ENCODE data around the gene RXRB.

Gene RXRB

GRCh38 chr6:33174784-33175183 is 25.7 kb downstream of the RXRB start:
- no peak for DNase-seq

GRCh38 chr6:33173535-33174180 is 26.8 kb downstream of the RXRB start:
- no peak for DNase-seq

GRCh38 chr6:33172688-33173534 is 27.6 kb downstream of the RXRB start:
- no peak for DNase-seq

- no peak for DNase-seq
These were observed 28.4 kb downstream of the RXRB start for GRCh38 chr6:33171880-33172687.

GRCh38 chr6:33171016-33171879 is 29.2 kb downstream of the RXRB start:
- DNase-seq, result no peak

- DNase-seq, result no peak
These were observed 30.1 kb downstream of the RXRB start for GRCh38 chr6:33170176-33171015.

GRCh38 chr6:33169291-33170175 is 30.9 kb downstream of the RXRB start:
- no peak for DNase-seq

- no peak for DNase-seq
These were observed 31.8 kb downstream of the RXRB start for GRCh38 chr6:33168639-33169038.

GRCh38 chr6:33168284-33168601 is 32.2 kb downstream of the RXRB start:
- DNase-seq, result no peak

- no peak for DNase-seq
These were observed 32.8 kb downstream of the RXRB start for GRCh38 chr6:33167374-33168283.

- no peak for DNase-seq
These were observed 33.7 kb downstream of the RXRB start for GRCh38 chr6:33166811-33167210.

- no peak for DNase-seq
These were observed 34.1 kb downstream of the RXRB start for GRCh38 chr6:33166363-33166762.

- no peak for DNase-seq
These were observed 34.7 kb downstream of the RXRB start for GRCh38 chr6:33165581-33166258.

- DNase-seq, result no peak
These were observed 35.6 kb downstream of the RXRB start for GRCh38 chr6:33164665-33165373.

GRCh38 chr6:33164176-33164575 is 36.3 kb downstream of the RXRB start:
- no peak for DNase-seq

GRCh38 chr6:33163540-33163939 is 36.9 kb downstream of the RXRB start:
- DNase-seq, result no peak

GRCh38 chr6:33161354-33162331 is 38.8 kb downstream of the RXRB start:
- peak; percentile 15 for DNase-seq
